Fibroblast of lung (primary cell): Measurements from ENCODE around the gene DNAH14. TPM values are rescaled to one million over a fixed set of nuclear protein-coding genes. Genes with fewer than 3 reads are reported as not detected.

Experiments
- DNase-seq, 2 donors: peaks; one replicate each; pipeline versions ENCODE4 v3.0.0 to v3.0.0-alpha.2; 2010; ENCODE audit warnings: low read depth in 2 of 2
- H2AFZ ChIP-seq: 2 replicates; pipeline ENCODE4 v1.5.1; 2012; ENCODE audit warnings: low read length, control low read depth, inconsistent platforms
- H3K27ac ChIP-seq: 2 replicates; pipeline ENCODE4 v1.5.1; 2011; ENCODE audit warnings: low read length, control low read depth; ENCODE audit not compliant: insufficient read depth
- H3K27me3 ChIP-seq: 2 replicates; pipeline ENCODE4 v1.5.1; 2011; ENCODE audit warnings: mild to moderate bottlenecking, low read length; ENCODE audit not compliant: control insufficient read depth, insufficient read depth
- H3K36me3 ChIP-seq: 2 replicates; pipeline ENCODE4 v1.5.1; 2011; ENCODE audit warnings: low read length; ENCODE audit not compliant: control insufficient read depth, insufficient read depth
- H3K4me1 ChIP-seq: 2 replicates; pipeline ENCODE4 v1.5.1; 2011; ENCODE audit warnings: low read length; ENCODE audit not compliant: control insufficient read depth, insufficient read depth; ENCODE audit errors: extremely low read depth
- H3K4me2 ChIP-seq: 2 replicates; pipeline ENCODE4 v1.5.1; 2011; ENCODE audit warnings: low read length, control low read depth; ENCODE audit not compliant: insufficient read depth; ENCODE audit errors: extremely low read depth
- H3K4me3 ChIP-seq, 4 experiments: fragments of 200-600 bp in 1 of 4; sonication (generic) in 1 of 4; replicated peaks in 1 of 4; 2 replicates each; pipeline ENCODE4 v1.5.1; 2011 to 2016; ENCODE audit warnings: low read length in 4 of 4, low read depth in 3 of 4, mild to moderate bottlenecking in 3 of 4, control low read depth in 2 of 4, inconsistent platforms in 1 of 4, mixed read lengths in 1 of 4; ENCODE audit not compliant: insufficient read depth in 1 of 4; ENCODE audit errors: control extremely low read depth in 1 of 4
- H3K79me2 ChIP-seq: 2 replicates; pipeline ENCODE4 v1.5.1; 2012; ENCODE audit warnings: mild to moderate bottlenecking, low read length, inconsistent platforms; ENCODE audit not compliant: control insufficient read depth, insufficient read depth
- H3K9ac ChIP-seq: 2 replicates; pipeline ENCODE4 v1.5.1; 2011; ENCODE audit warnings: mild to moderate bottlenecking, low read length, control low read depth; ENCODE audit not compliant: insufficient read depth
- H3K9me3 ChIP-seq: 2 replicates; pipeline ENCODE4 v1.5.1; 2012; ENCODE audit warnings: low read depth, low read length; ENCODE audit not compliant: control insufficient read depth, insufficient read depth
- H4K20me1 ChIP-seq: 2 replicates; pipeline ENCODE4 v1.5.1; 2011; ENCODE audit warnings: low read length; ENCODE audit not compliant: control insufficient read depth, insufficient read depth; ENCODE audit errors: extremely low read depth
- CTCF ChIP-seq, 2 donors: IDR thresholded peaks in 1 of 2; conservative IDR thresholded peaks in 1 of 2; 1 replicate in 1 of 2; 2 replicates in 1 of 2; pipeline ENCODE4 v1.5.1; 2011 to 2012; ENCODE audit warnings: low read length in 2 of 2, control low read depth in 1 of 2, inconsistent platforms in 1 of 2, low read depth in 1 of 2, mild to moderate bottlenecking in 1 of 2
- EZH2 ChIP-seq: IDR thresholded peaks from 2 replicates; pipeline ENCODE4 v1.5.1; 2012; ENCODE audit warnings: low read length, control low read depth, mild to moderate bottlenecking; ENCODE audit errors: missing control alignments
- polyA plus RNA-seq, 2 donors: library from polyadenylated mRNA; depleted of rRNA in 1 of 2; stranded (reverse) in 1 of 2; unstranded in 1 of 2; fragments of >200 nt; gene quantifications; 2 replicates each; pipeline ENCODE4 v1.2.1, GENCODE V29; 2011 to 2012; ENCODE audit warnings: missing spikeins in 1 of 2
- total RNA-seq: library from RNA; depleted of rRNA; stranded (reverse); fragments of >200 nt; gene quantifications from 2 replicates; pipeline ENCODE4 v1.2.1, GENCODE V29; 2014

DNAH14 gene
- total and polyA plus RNA-seq, 2 donors (not counting 1 experiment from before 2014, with no cell fraction given), result 5.4 to 19.7 TPM

GRCh38 chr1:225426395-225427234, 497.1 kb downstream of the DNAH14 start:
- H3K79me2 ChIP-seq, result peaks cover 59% of the 10 kb centered on the region
- peak overlapping the region; percentile 88 for H3K4me2 ChIP-seq
- H3K9me3 ChIP-seq, result no peaks in the 10 kb centered on the region
- peak; percentile 25 to 43 for DNase-seq
- peak overlapping the region; percentile 82 to 93 (median 86) for H3K4me3 ChIP-seq
- TF ChIP-seq CTCF (conservative IDR thresholded peaks at IDR 0.05 in 1 of 2, IDR thresholded peaks at IDR 0.05 in 1 of 2; ENCODE audit: low read depth in 1 of 2, low read length in 2 of 2), result no peak
- no peak for TF ChIP-seq EZH2
- H2AFZ ChIP-seq, result peak overlapping the region; percentile 74
- H3K9ac ChIP-seq, result peak overlapping the region; percentile 72
- H3K27me3 ChIP-seq, result no peaks in the 10 kb centered on the region
- H3K36me3 ChIP-seq, result no peaks in the 10 kb centered on the region
- peak overlapping the region; percentile 63 for H3K27ac ChIP-seq
- peaks cover 10% of the 10 kb centered on the region for H3K4me1 ChIP-seq
- H4K20me1 ChIP-seq, result no peaks in the 10 kb centered on the region

- H3K36me3 ChIP-seq, result no peaks in the 10 kb centered on the region
- peak within 1 kb of the TSS; percentile 83 to 93 (median 88) for H3K4me3 ChIP-seq
- peak within 1 kb of the TSS; percentile 85 for H3K27ac ChIP-seq
- DNase-seq, result peak; percentile 29 to 42
- peaks cover 10% of the 10 kb centered on the region for H3K4me1 ChIP-seq
- peak within 1 kb of the TSS; percentile 74 for H2AFZ ChIP-seq
- H3K9me3 ChIP-seq, result no peaks in the 10 kb centered on the region
- H4K20me1 ChIP-seq, result no peaks in the 10 kb centered on the region
- peak within 1 kb of the TSS; percentile 80 for H3K9ac ChIP-seq
- no peaks in the 10 kb centered on the region for H3K27me3 ChIP-seq
- H3K4me2 ChIP-seq, result peak within 1 kb of the TSS; percentile 88
- peaks cover 54% of the 10 kb centered on the region for H3K79me2 ChIP-seq
- no peak for TF ChIP-seq EZH2
- TF ChIP-seq CTCF (conservative IDR thresholded peaks at IDR 0.05 in 1 of 2, IDR thresholded peaks at IDR 0.05 in 1 of 2; ENCODE audit: low read depth in 1 of 2, low read length in 2 of 2), result no peak
Measured at GRCh38 chr1:225427235-225428067, 498.0 kb downstream of the DNAH14 start, which contains the start of gene LBR. Gene LBR (minus strand): TSS chr1:225428038. CDS start chr1:225424075, 3,963 bp downstream.
